ENCODE measurements around the gene CST2.
"Not testable (repeated sequence)": the region's sequence is repeated elsewhere in the genome, so short reads cannot be mapped to it uniquely, and the experiment has no call there.

CST2 gene

GRCh38 chr20:23799216-23799847 is 27.2 kb downstream of the CST2 start:
- not testable (repeated sequence) for H3K4me1 ChIP-seq (ENCODE audit: control insufficient read depth, low read depth, low read length); H3K27me3 ChIP-seq (ENCODE audit: control insufficient read depth, insufficient read depth, low read length); H3K9me3 ChIP-seq (ENCODE audit: control insufficient read depth, low read depth, low read length); H3K4me3 ChIP-seq (ENCODE audit: low read length); H3K9ac ChIP-seq (ENCODE audit: low read length); H3K27ac ChIP-seq (ENCODE audit: low read length); H3K36me3 ChIP-seq (ENCODE audit: control insufficient read depth, low read depth, low read length)

- Histone ChIP-seq H3K36me3 (ENCODE audit: control insufficient read depth, low read depth, low read length) (no peaks in the 10 kb centered on the region), H3K4me3 (ENCODE audit: low read length) (no peak overlapping the region), H3K27ac (ENCODE audit: low read length) (no peak overlapping the region), H3K4me1 (ENCODE audit: control insufficient read depth, low read depth, low read length) (no peaks in the 10 kb centered on the region), H3K9ac (ENCODE audit: low read length) (no peak overlapping the region), H3K27me3 (ENCODE audit: control insufficient read depth, insufficient read depth, low read length) (no peaks in the 10 kb centered on the region), H3K9me3 (ENCODE audit: control insufficient read depth, low read depth, low read length) (no peaks in the 10 kb centered on the region)
Measured at GRCh38 chr20:23795526-23795925, 31.0 kb downstream of the CST2 start.

DNA sequence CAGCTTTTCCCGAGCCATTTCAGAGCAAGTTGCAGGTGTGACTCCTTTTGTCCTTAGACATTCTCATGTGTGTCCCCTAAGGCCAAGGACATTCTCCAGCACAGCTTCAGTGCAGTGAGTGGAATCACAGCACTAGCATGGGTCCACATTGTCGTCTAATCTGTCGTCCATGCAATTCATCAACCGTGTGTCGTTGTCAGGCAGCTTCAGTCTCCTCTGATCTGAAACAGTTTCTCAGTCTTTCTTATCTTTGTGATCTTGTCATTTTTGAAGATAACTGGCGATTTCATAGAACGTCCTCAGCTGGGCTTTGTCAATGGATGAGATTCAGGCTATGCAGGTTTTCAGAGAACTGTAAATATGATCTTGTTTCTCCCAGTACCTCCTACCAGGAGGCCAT is 31.7 kb downstream of the CST2 start:
- H3K27me3 ChIP-seq (ENCODE audit: control insufficient read depth, insufficient read depth, low read length): no peaks in the 10 kb centered on the region
- no peak overlapping the region for H3K27ac ChIP-seq (ENCODE audit: low read length)
- no peak overlapping the region for H3K9ac ChIP-seq (ENCODE audit: low read length)
- no peaks in the 10 kb centered on the region for H3K9me3 ChIP-seq (ENCODE audit: control insufficient read depth, low read depth, low read length)
- H3K4me1 ChIP-seq (ENCODE audit: control insufficient read depth, low read depth, low read length): no peaks in the 10 kb centered on the region
- no peaks in the 10 kb centered on the region for H3K36me3 ChIP-seq (ENCODE audit: control insufficient read depth, low read depth, low read length)
- H3K4me3 ChIP-seq (ENCODE audit: low read length): no peak overlapping the region

GRCh38 chr20:23794065-23794464 is 32.5 kb downstream of the CST2 start:
- H3K4me3 ChIP-seq (ENCODE audit: low read length): no peak overlapping the region
- no peaks in the 10 kb centered on the region for H3K4me1 ChIP-seq (ENCODE audit: control insufficient read depth, low read depth, low read length)
- no peaks in the 10 kb centered on the region for H3K36me3 ChIP-seq (ENCODE audit: control insufficient read depth, low read depth, low read length)
- H3K9me3 ChIP-seq (ENCODE audit: control insufficient read depth, low read depth, low read length): no peaks in the 10 kb centered on the region
- no peaks in the 10 kb centered on the region for H3K27me3 ChIP-seq (ENCODE audit: control insufficient read depth, insufficient read depth, low read length)
- no peak overlapping the region for H3K27ac ChIP-seq (ENCODE audit: low read length)
- H3K9ac ChIP-seq (ENCODE audit: low read length): no peak overlapping the region

- Histone ChIP-seq H3K27ac (ENCODE audit: low read length) (no peak overlapping the region), H3K4me3 (ENCODE audit: low read length) (no peak overlapping the region), H3K9me3 (ENCODE audit: control insufficient read depth, low read depth, low read length) (no peaks in the 10 kb centered on the region), H3K4me1 (ENCODE audit: control insufficient read depth, low read depth, low read length) (no peaks in the 10 kb centered on the region), H3K27me3 (ENCODE audit: control insufficient read depth, insufficient read depth, low read length) (no peaks in the 10 kb centered on the region), H3K9ac (ENCODE audit: low read length) (no peak overlapping the region), H3K36me3 (ENCODE audit: control insufficient read depth, low read depth, low read length) (no peaks in the 10 kb centered on the region)
Measured at GRCh38 chr20:23783447-23783846, 43.1 kb downstream of the CST2 start.

DNA sequence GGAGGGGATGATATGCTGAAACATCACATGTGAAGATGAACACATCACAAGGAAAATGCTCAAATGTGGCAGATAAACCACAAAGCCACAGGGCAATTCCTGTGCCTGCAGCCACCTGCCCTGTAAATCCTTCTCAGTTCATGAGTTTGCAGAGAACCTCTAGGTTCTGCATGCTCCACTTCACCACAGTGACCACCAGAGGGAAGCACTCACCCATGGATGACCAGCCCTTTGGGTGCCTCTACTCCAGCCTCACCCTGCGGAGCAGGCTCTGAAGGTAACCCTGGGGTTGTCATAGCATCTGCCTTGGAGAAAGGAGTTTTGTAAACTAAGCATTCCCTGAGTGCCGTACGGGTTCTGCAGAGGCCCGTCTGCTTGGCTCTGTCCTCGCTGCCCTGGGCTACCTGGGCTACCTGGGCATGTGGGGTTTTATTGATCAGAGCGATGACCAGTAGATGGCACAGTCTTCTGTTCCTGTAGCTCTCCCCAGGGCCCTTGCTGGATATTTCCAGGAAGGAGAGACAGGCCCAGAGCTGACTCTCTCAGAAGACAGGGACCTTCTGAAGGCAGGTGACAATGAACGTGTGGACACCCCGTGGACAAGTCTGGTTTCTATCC is 44.1 kb downstream of the CST2 start:
- Histone ChIP-seq H3K27me3 (ENCODE audit: control insufficient read depth, insufficient read depth, low read length) (no peaks in the 10 kb centered on the region), H3K9me3 (ENCODE audit: control insufficient read depth, low read depth, low read length) (no peaks in the 10 kb centered on the region), H3K4me3 (ENCODE audit: low read length) (no peak overlapping the region), H3K27ac (ENCODE audit: low read length) (no peak overlapping the region), H3K9ac (ENCODE audit: low read length) (no peak overlapping the region), H3K4me1 (ENCODE audit: control insufficient read depth, low read depth, low read length) (no peaks in the 10 kb centered on the region), H3K36me3 (ENCODE audit: control insufficient read depth, low read depth, low read length) (no peaks in the 10 kb centered on the region)

GRCh38 chr20:23778676-23779075 is 47.9 kb downstream of the CST2 start:
- H3K36me3 ChIP-seq (ENCODE audit: control insufficient read depth, low read depth, low read length); H3K9me3 ChIP-seq (ENCODE audit: control insufficient read depth, low read depth, low read length); H3K27me3 ChIP-seq (ENCODE audit: control insufficient read depth, insufficient read depth, low read length); H3K4me3 ChIP-seq (ENCODE audit: low read length); H3K27ac ChIP-seq (ENCODE audit: low read length); H3K9ac ChIP-seq (ENCODE audit: low read length); H3K4me1 ChIP-seq (ENCODE audit: control insufficient read depth, low read depth, low read length): not testable (repeated sequence)

- not testable (repeated sequence) for H3K9me3 ChIP-seq (ENCODE audit: control insufficient read depth, low read depth, low read length); H3K4me3 ChIP-seq (ENCODE audit: low read length); H3K36me3 ChIP-seq (ENCODE audit: control insufficient read depth, low read depth, low read length); H3K4me1 ChIP-seq (ENCODE audit: control insufficient read depth, low read depth, low read length); H3K9ac ChIP-seq (ENCODE audit: low read length); H3K27ac ChIP-seq (ENCODE audit: low read length); H3K27me3 ChIP-seq (ENCODE audit: control insufficient read depth, insufficient read depth, low read length)
Measured at GRCh38 chr20:23777380-23777779, 49.1 kb downstream of the CST2 start.

DNA sequence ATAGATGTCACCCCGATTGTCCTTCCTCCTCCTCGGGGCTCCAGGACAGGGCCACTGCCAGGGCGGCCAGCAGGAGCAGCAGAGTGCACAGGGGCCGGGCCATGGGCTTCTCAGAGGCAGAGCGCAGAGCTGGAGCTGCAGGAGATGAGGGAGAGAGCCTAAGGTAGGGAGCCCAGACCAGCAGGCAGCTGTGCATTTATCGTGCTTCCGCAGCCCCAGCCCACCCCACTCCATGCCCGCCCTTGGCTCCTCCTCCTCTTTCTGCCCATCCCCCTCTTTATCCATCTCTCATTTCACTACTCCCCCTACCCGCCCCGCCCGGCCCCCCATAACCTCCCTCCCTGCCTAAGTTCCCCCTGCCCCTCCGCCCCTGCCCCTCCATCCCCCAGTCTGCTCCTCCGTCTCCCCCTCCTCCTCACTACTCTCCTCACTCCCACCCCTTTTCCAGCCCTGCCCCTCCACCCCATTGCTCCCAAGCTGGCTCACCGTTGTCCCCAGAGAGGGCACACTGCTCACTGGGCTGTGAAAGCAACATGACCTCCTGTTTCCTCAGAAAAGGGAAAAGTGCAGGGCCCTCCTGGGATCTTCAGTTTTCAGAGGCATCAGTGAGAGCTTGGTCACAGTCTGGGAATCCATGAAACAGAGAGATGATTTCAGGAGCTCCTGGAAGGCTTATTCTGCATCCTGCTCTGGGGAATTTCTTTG is 50.3 kb downstream of the CST2 start:
- Histone ChIP-seq H3K9ac (ENCODE audit: low read length) (no peak overlapping the region), H3K4me3 (ENCODE audit: low read length) (peak overlapping the region; percentile 30), H3K9me3 (ENCODE audit: control insufficient read depth, low read depth, low read length) (no peaks in the 10 kb centered on the region), H3K4me1 (ENCODE audit: control insufficient read depth, low read depth, low read length) (peaks cover 4% of the 10 kb centered on the region), H3K27me3 (ENCODE audit: control insufficient read depth, insufficient read depth, low read length) (peaks cover 5% of the 10 kb centered on the region), H3K36me3 (ENCODE audit: control insufficient read depth, low read depth, low read length) (no peaks in the 10 kb centered on the region), H3K27ac (ENCODE audit: low read length) (no peak overlapping the region)

DNA sequence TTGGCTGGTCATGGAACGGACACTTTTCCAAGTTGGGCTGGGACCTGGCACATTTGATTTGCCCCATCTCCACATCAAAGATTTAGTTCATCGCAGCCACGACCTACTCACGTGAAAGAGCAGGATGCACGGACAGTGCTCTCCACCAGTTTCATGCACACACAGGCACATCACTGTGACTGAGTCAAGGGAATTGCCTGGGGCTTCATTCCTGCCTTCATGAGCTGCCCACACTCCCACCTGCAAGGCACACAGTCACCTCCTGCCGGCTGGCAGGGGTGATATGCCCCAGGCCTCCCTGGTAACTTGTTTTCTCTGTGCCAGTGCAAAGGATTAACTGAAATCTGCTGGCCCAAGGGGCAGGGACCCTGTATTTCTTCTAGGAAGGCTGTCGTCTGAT is 52.4 kb downstream of the CST2 start:
- no peak overlapping the region for H3K9ac ChIP-seq (ENCODE audit: low read length)
- peaks cover 4% of the 10 kb centered on the region for H3K4me1 ChIP-seq (ENCODE audit: control insufficient read depth, low read depth, low read length)
- H3K27me3 ChIP-seq (ENCODE audit: control insufficient read depth, insufficient read depth, low read length): peaks cover 5% of the 10 kb centered on the region

More for the DNA sequence above, 52.4 kb downstream of the CST2 start:
- Histone ChIP-seq H3K27ac (ENCODE audit: low read length) (no peak overlapping the region), H3K36me3 (ENCODE audit: control insufficient read depth, low read depth, low read length) (no peaks in the 10 kb centered on the region), H3K4me3 (ENCODE audit: low read length) (no peak overlapping the region), H3K9me3 (ENCODE audit: control insufficient read depth, low read depth, low read length) (no peaks in the 10 kb centered on the region)

All from iPS-18a (cell line).